Body of pancreas (tissue), 4 donors: Measurements from ENCODE around the gene ZNF341. TPM values are rescaled to one million over a fixed set of nuclear protein-coding genes. Genes with fewer than 3 reads are reported as not detected.

ENCODE experiments used
- ATAC-seq: fragments of 150-250 bp; one replicate; pipeline ENCODE4 v1.9.1; 2016
- DNase-seq, 4 donors: peaks; one replicate each; pipeline ENCODE4 v3.0.0-alpha.2; 2019
- H3K27ac ChIP-seq, 4 donors: fragments of 200-600 bp; sonication (generic); 1 replicate in 3 of 4; 2 replicates in 1 of 4; pipeline versions ENCODE4 v1.5.1 to v1.6.1; 2016 to 2019; ENCODE audit warnings: mild to moderate bottlenecking in 1 of 4, mixed read lengths in 1 of 4, moderate library complexity in 1 of 4
- H3K27me3 ChIP-seq, 2 donors: fragments of 200-600 bp; sonication (generic); one replicate each; pipeline ENCODE4 v1.6.0; 2016; ENCODE audit warnings: mild to moderate bottlenecking in 1 of 2
- H3K36me3 ChIP-seq, 2 donors: fragments of 200-600 bp; sonication (generic); replicated peaks in 1 of 2; 2 replicates each; pipeline ENCODE4 v1.5.1; 2016; ENCODE audit warnings: low read depth in 2 of 2; ENCODE audit not compliant: insufficient read depth in 1 of 2
- H3K4me1 ChIP-seq: fragments of 200-600 bp; sonication (generic); one replicate; pipeline ENCODE4 v1.6.0; 2016
- H3K4me3 ChIP-seq, 2 donors: fragments of 200-600 bp; sonication (generic); 1 replicate in 1 of 2; 2 replicates in 1 of 2; pipeline ENCODE4 v1.5.1; 2016 to 2019
- H3K9me3 ChIP-seq, 3 donors: fragments of 200-600 bp; sonication (generic); 1 replicate in 2 of 3; 2 replicates in 1 of 3; pipeline ENCODE4 v1.5.1; 2016
- CTCF ChIP-seq, 7 experiments: fragments of 450-650 bp in 4 of 7; fragments of 200-600 bp in 3 of 7; sonication (generic) in 3 of 7; IDR thresholded peaks; one replicate each; pipeline ENCODE4 v1.5.1; 2016 to 2019; ENCODE audit warnings: antibody characterized with exemption in 7 of 7
- POLR2A ChIP-seq, 3 donors: fragments of 450-650 bp; IDR thresholded peaks; one replicate each; pipeline ENCODE4 v1.6.1; 2016; ENCODE audit warnings: antibody characterized with exemption in 3 of 3, mild to moderate bottlenecking in 2 of 3
- WGBS, 2 donors: methylation state at CpG; one replicate each; pipeline ENCODE4 v1.1.5; 2017; 5-methylcytosine and 5-hydroxymethylcytosine counted together
- intact Hi-C: fragments of 100-400 bp; cut with DNase I; formaldehyde crosslinking; loops from one replicate; pipeline ENCODE4 v1.15.1; 2023
- total RNA-seq, 2 donors: library from RNA; depleted of rRNA; stranded (reverse); fragments of >200 nt; gene quantifications; one replicate each; pipeline ENCODE4 v1.1.0, GENCODE V29; 2016

Gene ZNF341
- total RNA-seq, 2 donors from 2014 or later, result 0.33 to 0.78 TPM

- intact Hi-C loops, result no loop called here
Measured at GRCh38 chr20:33702861-33703260, 28.9 kb upstream of the ZNF341 start.

GRCh38 chr20:33703498-33704137 lies 28.2 kb upstream of the ZNF341 start:
- ATAC-seq (no peak), DNase-seq (no peak)
- Histone ChIP-seq H3K27ac (no peak overlapping the region), H3K27me3 (no peaks in the 10 kb centered on the region), H3K4me3 (no peak overlapping the region), H3K4me1 (no peaks in the 10 kb centered on the region), H3K9me3 (no peaks in the 10 kb centered on the region), H3K36me3 (no peaks in the 10 kb centered on the region)
- no peak for TF ChIP-seq POLR2A (IDR thresholded peaks at IDR 0.05)
- no peak for TF ChIP-seq CTCF (IDR thresholded peaks at IDR 0.05)
- WGBS, 2 donors, result 86 to 95% methylated on average over 8 of the region's 8 CpGs
- intact Hi-C loops, result no loop called here

More at GRCh38 chr20:33702861-33703260, 28.9 kb upstream of the ZNF341 start:
- H3K27me3 ChIP-seq, result no peaks in the 10 kb centered on the region
- TF ChIP-seq POLR2A (IDR thresholded peaks at IDR 0.05) (no peak), CTCF (IDR thresholded peaks at IDR 0.05) (no peak)
- H3K9me3 ChIP-seq, result no peaks in the 10 kb centered on the region
- ATAC-seq, result no peak
- no peaks in the 10 kb centered on the region for H3K4me1 ChIP-seq
- no peak overlapping the region for H3K27ac ChIP-seq
- DNase-seq, result peak in 1 of 4 donors; percentile 32
- WGBS, 2 donors, result 43 to 100% methylated on average over 1 to 5 of the region's 5 CpGs
- H3K4me3 ChIP-seq, result no peak overlapping the region
- no peaks in the 10 kb centered on the region for H3K36me3 ChIP-seq

- intact Hi-C loops, result no loop called here
- ATAC-seq (no peak), DNase-seq (no peak)
- no peaks in the 10 kb centered on the region for H3K36me3 ChIP-seq
- H3K4me3 ChIP-seq, result no peak overlapping the region
- no peak overlapping the region for H3K27ac ChIP-seq
- H3K4me1 ChIP-seq, result no peaks in the 10 kb centered on the region
- no peaks in the 10 kb centered on the region for H3K9me3 ChIP-seq
- WGBS, 2 donors, result 93 to 98% methylated on average over 11 of the region's 11 CpGs
- TF ChIP-seq POLR2A (IDR thresholded peaks at IDR 0.05) (no peak), CTCF (IDR thresholded peaks at IDR 0.05) (no peak)
- no peaks in the 10 kb centered on the region for H3K27me3 ChIP-seq
Measured at GRCh38 chr20:33704197-33704924, 27.4 kb upstream of the ZNF341 start.

- no peaks in the 10 kb centered on the region for H3K4me1 ChIP-seq
- H3K27ac ChIP-seq, result no peak overlapping the region
- no peaks in the 10 kb centered on the region for H3K36me3 ChIP-seq
- H3K4me3 ChIP-seq, result no peak overlapping the region
- TF ChIP-seq CTCF (IDR thresholded peaks at IDR 0.05) (no peak), POLR2A (IDR thresholded peaks at IDR 0.05) (no peak)
- DNase-seq (no peak), ATAC-seq (no peak)
- H3K27me3 ChIP-seq, result no peaks in the 10 kb centered on the region
- intact Hi-C loops, result no loop called here
- H3K9me3 ChIP-seq, result no peaks in the 10 kb centered on the region
- WGBS, 2 donors, result 83 to 85% methylated on average over 9 to 11 of the region's 11 CpGs
Measured at GRCh38 chr20:33707668-33708067, 24.1 kb upstream of the ZNF341 start.
